Esophagus squamous epithelium (tissue), 4 donors: Measurements from ENCODE around the gene AK8.

Experiments used
- CTCF ChIP-seq, 6 experiments: fragments of 450-650 bp in 4 of 6; fragments of 200-600 bp in 2 of 6; sonication (generic) in 2 of 6; IDR thresholded peaks; one replicate each; pipeline ENCODE4 v1.5.1; 2016 to 2019; ENCODE audit warnings: antibody characterized with exemption in 6 of 6, mild to moderate bottlenecking in 4 of 6, moderate library complexity in 4 of 6
- POLR2A ChIP-seq, 4 donors: fragments of 450-650 bp; IDR thresholded peaks; one replicate each; pipeline ENCODE4 v1.6.1; 2017; ENCODE audit warnings: antibody characterized with exemption in 4 of 4, mild to moderate bottlenecking in 4 of 4, moderate library complexity in 3 of 4

- TF ChIP-seq CTCF (IDR thresholded peaks at IDR 0.05) (no peak), POLR2A (IDR thresholded peaks at IDR 0.05) (no peak)
Measured at GRCh38 chr9:132793606-132794580, 84.2 kb downstream of the AK8 start.
